ENCODE measurements around the gene TRPM2.

GRCh38 chr21:44380876-44381275 is 27.5 kb downstream of the TRPM2 start:
- TF ChIP-seq CTCF (IDR thresholded peaks at IDR 0.05; ENCODE audit: borderline replicate concordance, extremely low read depth, low read length, poor library complexity, severe bottlenecking) (no peak), EZH2 (IDR thresholded peaks at IDR 0.05; ENCODE audit: borderline replicate concordance, low read depth, low read length, severe bottlenecking) (no peak)

Measured in DND-41 (cell line).